HepG2 (cell line): Measurements from ENCODE around the gene HTRA2. TPM values are rescaled to one million over a fixed set of nuclear protein-coding genes. Genes with fewer than 3 reads are reported as not detected.

Source experiments
- BRF2 ChIP-seq: sonication (generic); formaldehyde crosslinking; IDR thresholded peaks from 2 replicates; pipeline ENCODE4 v1.8.1; 2022; ENCODE audit warnings: mild to moderate bottlenecking, missing genetic modification reagents
- FOXJ3 ChIP-seq: sonication (generic); formaldehyde crosslinking; IDR thresholded peaks from 2 replicates; pipeline ENCODE4 v1.4.0; 2020; ENCODE audit warnings: missing genetic modification reagents, mild to moderate bottlenecking, borderline replicate concordance
- GTF3A ChIP-seq: sonication (generic); formaldehyde crosslinking; conservative IDR thresholded peaks from 2 replicates; pipeline ENCODE4 v1.4.0; 2020; ENCODE audit warnings: mild to moderate bottlenecking, missing genetic modification reagents
- HIC2 ChIP-seq: sonication (generic); formaldehyde crosslinking; IDR thresholded peaks from 2 replicates; pipeline ENCODE4 v1.9.0; 2022; ENCODE audit warnings: low read depth, missing genetic modification reagents
- HOXA9 ChIP-seq: sonication (generic); formaldehyde crosslinking; IDR thresholded peaks from 2 replicates; pipeline ENCODE4 v1.8.1; 2022; ENCODE audit warnings: missing genetic modification reagents, mild to moderate bottlenecking, moderate library complexity, borderline replicate concordance
- MATR3 ChIP-seq: sonication (generic); formaldehyde crosslinking; IDR thresholded peaks from 2 replicates; pipeline ENCODE4 v1.4.0; 2020; ENCODE audit warnings: missing genetic modification reagents
- NPAS2 ChIP-seq: sonication (generic); formaldehyde crosslinking; IDR thresholded peaks from 2 replicates; pipeline ENCODE4 v1.8.0; 2022; ENCODE audit warnings: mild to moderate bottlenecking, missing genetic modification reagents, borderline replicate concordance
- ONECUT2 ChIP-seq: sonication (generic); formaldehyde crosslinking; IDR thresholded peaks from 2 replicates; pipeline ENCODE4 v1.4.0; 2020; ENCODE audit warnings: missing genetic modification reagents
- PAX8 ChIP-seq: sonication (generic); formaldehyde crosslinking; IDR thresholded peaks from 2 replicates; pipeline ENCODE4 v1.8.0; 2022; ENCODE audit warnings: mild to moderate bottlenecking, missing genetic modification reagents, borderline replicate concordance
- PITX1 ChIP-seq: sonication (generic); formaldehyde crosslinking; IDR thresholded peaks from 2 replicates; pipeline ENCODE4 v1.5.1; 2020; ENCODE audit warnings: mild to moderate bottlenecking, missing genetic modification reagents
- polyA plus RNA-seq, 8 experiments: library from polyadenylated mRNA; depleted of rRNA in 3 of 8; stranded (reverse) in 7 of 8; unstranded in 1 of 8; fragments of >200 nt; fragmentation: Illumina TruSeq in 4 of 8; extraction: Trizol in 4 of 8; gene quantifications; 2 replicates each; pipeline versions ENCODE4 v1.2.1 to v1.2.3, GENCODE V29; 2011 to 2016; ENCODE audit warnings: low read depth in 4 of 8, missing spikeins in 1 of 8, mixed read lengths in 1 of 8; ENCODE audit not compliant: insufficient read depth in 1 of 8
- total RNA-seq, 5 experiments: library from RNA; depleted of rRNA; stranded (reverse); fragments of >200 nt; fragmentation: Illumina TruSeq; extraction: Trizol; gene quantifications; 2 replicates each; pipeline ENCODE4 v1.2.3, GENCODE V29; 2016; ENCODE audit warnings: low read depth in 1 of 5
- TF ChIP-seq, protein P1 (sequence below): sonication (generic); formaldehyde crosslinking; IDR thresholded peaks from 2 replicates; pipeline ENCODE4 v1.4.0; 2020; ENCODE audit warnings: missing genetic modification reagents
- TF ChIP-seq, protein P2 (sequence below): sonication (generic); formaldehyde crosslinking; IDR thresholded peaks from 2 replicates; pipeline ENCODE4 v1.5.0; 2020; ENCODE audit warnings: mild to moderate bottlenecking, missing genetic modification reagents, borderline replicate concordance
- TF ChIP-seq, protein P3 (sequence below): sonication (generic); formaldehyde crosslinking; IDR thresholded peaks from 2 replicates; pipeline ENCODE4 v1.8.0; 2022; ENCODE audit warnings: mild to moderate bottlenecking, missing genetic modification reagents
- TF ChIP-seq, protein P4 (sequence below): IDR thresholded peaks from 2 replicates; pipeline ENCODE4 v1.4.0; 2020; ENCODE audit warnings: mild to moderate bottlenecking, missing genetic modification reagents

Gene HTRA2
- total and polyA plus RNA-seq, 2 of the 13 experiments (the other 11 are each of a cell fraction or from before 2014, with no cell fraction given) = 47.7 to 50.3 TPM

- TF ChIP-seq, protein P1, sequence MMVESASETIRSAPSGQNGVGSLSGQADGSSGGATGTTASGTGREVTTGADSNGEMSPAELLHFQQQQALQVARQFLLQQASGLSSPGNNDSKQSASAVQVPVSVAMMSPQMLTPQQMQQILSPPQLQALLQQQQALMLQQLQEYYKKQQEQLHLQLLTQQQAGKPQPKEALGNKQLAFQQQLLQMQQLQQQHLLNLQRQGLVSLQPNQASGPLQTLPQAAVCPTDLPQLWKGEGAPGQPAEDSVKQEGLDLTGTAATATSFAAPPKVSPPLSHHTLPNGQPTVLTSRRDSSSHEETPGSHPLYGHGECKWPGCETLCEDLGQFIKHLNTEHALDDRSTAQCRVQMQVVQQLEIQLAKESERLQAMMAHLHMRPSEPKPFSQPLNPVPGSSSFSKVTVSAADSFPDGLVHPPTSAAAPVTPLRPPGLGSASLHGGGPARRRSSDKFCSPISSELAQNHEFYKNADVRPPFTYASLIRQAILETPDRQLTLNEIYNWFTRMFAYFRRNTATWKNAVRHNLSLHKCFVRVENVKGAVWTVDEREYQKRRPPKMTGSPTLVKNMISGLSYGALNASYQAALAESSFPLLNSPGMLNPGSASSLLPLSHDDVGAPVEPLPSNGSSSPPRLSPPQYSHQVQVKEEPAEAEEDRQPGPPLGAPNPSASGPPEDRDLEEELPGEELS (CRISPR knock-in tag) = no peak
- TF ChIP-seq, protein P2, sequence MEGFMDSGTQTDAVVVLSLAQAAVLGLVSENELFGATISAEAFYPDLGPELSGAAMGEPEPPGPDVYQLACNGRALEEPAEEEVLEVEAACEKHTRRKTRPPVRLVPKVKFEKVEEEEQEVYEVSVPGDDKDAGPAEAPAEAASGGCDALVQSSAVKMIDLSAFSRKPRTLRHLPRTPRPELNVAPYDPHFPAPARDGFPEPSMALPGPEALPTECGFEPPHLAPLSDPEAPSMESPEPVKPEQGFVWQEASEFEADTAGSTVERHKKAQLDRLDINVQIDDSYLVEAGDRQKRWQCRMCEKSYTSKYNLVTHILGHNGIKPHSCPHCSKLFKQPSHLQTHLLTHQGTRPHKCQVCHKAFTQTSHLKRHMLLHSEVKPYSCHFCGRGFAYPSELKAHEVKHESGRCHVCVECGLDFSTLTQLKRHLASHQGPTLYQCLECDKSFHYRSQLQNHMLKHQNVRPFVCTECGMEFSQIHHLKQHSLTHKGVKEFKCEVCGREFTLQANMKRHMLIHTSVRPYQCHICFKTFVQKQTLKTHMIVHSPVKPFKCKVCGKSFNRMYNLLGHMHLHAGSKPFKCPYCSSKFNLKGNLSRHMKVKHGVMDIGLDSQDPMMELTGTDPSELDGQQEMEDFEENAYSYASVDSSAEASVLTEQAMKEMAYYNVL = 0 out of 2 replicates have a peak, but pooled peaks have one; percentile 24
- TF ChIP-seq GTF3A (CRISPR knock-in tag) (no peak), BRF2 (CRISPR knock-in tag) (no peak), HIC2 (CRISPR knock-in tag) (peak; percentile 17; the same call in 1 of the 2 replicates), ONECUT2 (no peak), NPAS2 (CRISPR knock-in tag) (0 out of 2 replicates have a peak, but pooled peaks have one; percentile 34), MATR3 (CRISPR knock-in tag) (no peak), HOXA9 (CRISPR knock-in tag) (no peak), FOXJ3 (CRISPR knock-in tag) (no peak), PITX1 (CRISPR knock-in tag) (0 out of 2 replicates have a peak, but pooled peaks have one; percentile 19), PAX8 (CRISPR knock-in tag) (no peak)
- TF ChIP-seq, protein P3, sequence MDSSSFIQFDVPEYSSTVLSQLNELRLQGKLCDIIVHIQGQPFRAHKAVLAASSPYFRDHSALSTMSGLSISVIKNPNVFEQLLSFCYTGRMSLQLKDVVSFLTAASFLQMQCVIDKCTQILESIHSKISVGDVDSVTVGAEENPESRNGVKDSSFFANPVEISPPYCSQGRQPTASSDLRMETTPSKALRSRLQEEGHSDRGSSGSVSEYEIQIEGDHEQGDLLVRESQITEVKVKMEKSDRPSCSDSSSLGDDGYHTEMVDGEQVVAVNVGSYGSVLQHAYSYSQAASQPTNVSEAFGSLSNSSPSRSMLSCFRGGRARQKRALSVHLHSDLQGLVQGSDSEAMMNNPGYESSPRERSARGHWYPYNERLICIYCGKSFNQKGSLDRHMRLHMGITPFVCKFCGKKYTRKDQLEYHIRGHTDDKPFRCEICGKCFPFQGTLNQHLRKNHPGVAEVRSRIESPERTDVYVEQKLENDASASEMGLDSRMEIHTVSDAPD = no peak
- TF ChIP-seq, protein P4, sequence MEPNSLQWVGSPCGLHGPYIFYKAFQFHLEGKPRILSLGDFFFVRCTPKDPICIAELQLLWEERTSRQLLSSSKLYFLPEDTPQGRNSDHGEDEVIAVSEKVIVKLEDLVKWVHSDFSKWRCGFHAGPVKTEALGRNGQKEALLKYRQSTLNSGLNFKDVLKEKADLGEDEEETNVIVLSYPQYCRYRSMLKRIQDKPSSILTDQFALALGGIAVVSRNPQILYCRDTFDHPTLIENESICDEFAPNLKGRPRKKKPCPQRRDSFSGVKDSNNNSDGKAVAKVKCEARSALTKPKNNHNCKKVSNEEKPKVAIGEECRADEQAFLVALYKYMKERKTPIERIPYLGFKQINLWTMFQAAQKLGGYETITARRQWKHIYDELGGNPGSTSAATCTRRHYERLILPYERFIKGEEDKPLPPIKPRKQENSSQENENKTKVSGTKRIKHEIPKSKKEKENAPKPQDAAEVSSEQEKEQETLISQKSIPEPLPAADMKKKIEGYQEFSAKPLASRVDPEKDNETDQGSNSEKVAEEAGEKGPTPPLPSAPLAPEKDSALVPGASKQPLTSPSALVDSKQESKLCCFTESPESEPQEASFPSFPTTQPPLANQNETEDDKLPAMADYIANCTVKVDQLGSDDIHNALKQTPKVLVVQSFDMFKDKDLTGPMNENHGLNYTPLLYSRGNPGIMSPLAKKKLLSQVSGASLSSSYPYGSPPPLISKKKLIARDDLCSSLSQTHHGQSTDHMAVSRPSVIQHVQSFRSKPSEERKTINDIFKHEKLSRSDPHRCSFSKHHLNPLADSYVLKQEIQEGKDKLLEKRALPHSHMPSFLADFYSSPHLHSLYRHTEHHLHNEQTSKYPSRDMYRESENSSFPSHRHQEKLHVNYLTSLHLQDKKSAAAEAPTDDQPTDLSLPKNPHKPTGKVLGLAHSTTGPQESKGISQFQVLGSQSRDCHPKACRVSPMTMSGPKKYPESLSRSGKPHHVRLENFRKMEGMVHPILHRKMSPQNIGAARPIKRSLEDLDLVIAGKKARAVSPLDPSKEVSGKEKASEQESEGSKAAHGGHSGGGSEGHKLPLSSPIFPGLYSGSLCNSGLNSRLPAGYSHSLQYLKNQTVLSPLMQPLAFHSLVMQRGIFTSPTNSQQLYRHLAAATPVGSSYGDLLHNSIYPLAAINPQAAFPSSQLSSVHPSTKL (CRISPR knock-in tag) = peak; percentile 15; the same call in 1 of the 2 replicates
These were observed 24.4 kb downstream of the HTRA2 start, which contains the start of the genes DOK1 and LOXL3 (continued) for GRCh38 chr2:74553892-74554819.
